ENCODE data around the gene PTPN20. TPM values are rescaled to one million over a fixed set of nuclear protein-coding genes. Genes with fewer than 3 reads are reported as not detected.

Gene PTPN20
- total and polyA plus RNA-seq, 10 donors, result 0.39 to 13.9 (median 2.8) TPM

DNA sequence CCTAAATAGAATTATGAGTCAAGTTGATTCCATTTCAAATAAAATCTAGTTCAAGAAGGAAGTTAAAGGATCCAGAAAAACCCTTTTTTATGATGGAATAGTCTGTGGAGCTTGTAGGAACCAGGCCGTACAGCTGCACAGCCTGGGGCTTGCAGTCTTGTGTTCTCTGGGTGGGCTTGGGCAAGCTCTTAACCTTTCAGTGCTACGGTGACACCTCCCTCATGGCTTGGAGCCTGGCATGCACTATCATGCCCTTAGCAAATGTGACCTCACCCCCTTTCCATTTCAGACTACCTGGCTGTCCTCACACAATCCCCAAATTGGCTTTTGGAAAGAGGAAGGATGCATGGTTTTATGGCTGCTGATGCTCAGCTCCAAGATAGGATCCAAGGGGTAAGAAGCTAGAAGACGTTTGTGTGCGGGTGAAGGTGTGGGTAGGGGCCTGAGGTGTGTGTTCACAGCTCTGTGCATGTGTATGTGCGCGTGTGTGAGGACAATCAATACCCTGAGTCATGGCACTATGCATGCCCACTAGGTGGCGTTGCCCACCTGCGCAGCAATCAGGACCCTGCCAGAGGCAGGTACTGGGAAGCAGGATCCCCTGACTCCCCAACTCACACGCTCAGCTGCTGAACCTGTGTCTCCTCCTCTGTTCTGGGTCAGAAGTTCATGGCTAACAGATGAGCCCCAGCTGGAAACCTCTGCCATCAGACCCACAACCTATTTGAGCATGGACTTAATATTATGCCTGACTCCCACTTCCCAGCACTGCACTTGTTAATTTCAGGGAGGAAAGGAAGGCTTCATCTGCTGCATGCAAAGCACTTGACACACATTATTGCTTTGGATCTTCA, 113.4 kb downstream of the PTPN20 start:
- H3K4me1 ChIP-seq, result no peaks in the 10 kb centered on the region
- peak; percentile 84 for DNase-seq
- intact Hi-C loops (cut with DNase I; ENCODE audit: low total_unique reads), result no loop called here
- H3K4me3 ChIP-seq, result no peak overlapping the region
- peaks cover 0 to 6% (median 0%) of the 10 kb centered on the region in 7 donors for H3K27me3 ChIP-seq (replicated peaks in 1 of 7)
- no peaks in the 10 kb centered on the region for H3K36me3 ChIP-seq
- 24 to 35% (median 29%) methylated on average over 7 to 9 of the region's 9 CpGs for WGBS, 5 donors
- H3K27ac ChIP-seq, result no peak overlapping the region
- no peaks in the 10 kb centered on the region for H3K9me3 ChIP-seq
- TF ChIP-seq POLR2AphosphoS5 (IDR thresholded peaks at IDR 0.05), result no peak
- TF ChIP-seq POLR2A (IDR thresholded peaks at IDR 0.05), result no peak
- TF ChIP-seq CTCF (IDR thresholded peaks at IDR 0.05 in 8 of 11, conservative IDR thresholded peaks at IDR 0.05 in 3 of 11), result peak; percentile 62 to 81 (median 73)

- Histone ChIP-seq H3K27me3 (replicated peaks in 1 of 7) (peaks cover 0 to 6% (median 0%) of the 10 kb centered on the region in 7 donors), H3K27ac (no peak overlapping the region), H3K36me3 (no peaks in the 10 kb centered on the region), H3K4me1 (no peaks in the 10 kb centered on the region), H3K9me3 (no peaks in the 10 kb centered on the region), H3K4me3 (no peak overlapping the region)
- intact Hi-C loops (cut with DNase I; ENCODE audit: low total_unique reads), result no loop called here
- no peak for TF ChIP-seq POLR2A (IDR thresholded peaks at IDR 0.05)
- no peak for TF ChIP-seq POLR2AphosphoS5 (IDR thresholded peaks at IDR 0.05)
- TF ChIP-seq CTCF (IDR thresholded peaks at IDR 0.05 in 8 of 11, conservative IDR thresholded peaks at IDR 0.05 in 3 of 11), result no peak
- 84 to 94% (median 94%) methylated on average over 4 of the region's 4 CpGs for WGBS, 5 donors
- peak; percentile 46 for DNase-seq
Measured at GRCh38 chr10:47025253-47025539, 114.0 kb downstream of the PTPN20 start.

GRCh38 chr10:47025540-47026300, 114.5 kb downstream of the PTPN20 start:
- H3K27ac ChIP-seq, result no peak overlapping the region
- no peaks in the 10 kb centered on the region for H3K9me3 ChIP-seq
- no peaks in the 10 kb centered on the region for H3K36me3 ChIP-seq
- H3K4me3 ChIP-seq, result no peak overlapping the region
- DNase-seq, result peak; percentile 67
- no peaks in the 10 kb centered on the region for H3K4me1 ChIP-seq
- intact Hi-C loops (cut with DNase I; ENCODE audit: low total_unique reads), result no loop called here
- H3K27me3 ChIP-seq (replicated peaks in 1 of 7), result peaks cover 0 to 6% (median 0%) of the 10 kb centered on the region in 7 donors
- TF ChIP-seq POLR2AphosphoS5 (IDR thresholded peaks at IDR 0.05) (no peak), POLR2A (IDR thresholded peaks at IDR 0.05) (no peak), CTCF (IDR thresholded peaks at IDR 0.05 in 8 of 11, conservative IDR thresholded peaks at IDR 0.05 in 3 of 11) (no peak)
- 75 to 84% (median 77%) methylated on average over 7 to 10 of the region's 10 CpGs for WGBS, 5 donors
